HepG2 (cell line): ENCODE measurements around the gene LCAT. TPM values are rescaled to one million over a fixed set of nuclear protein-coding genes. Genes with fewer than 3 reads are reported as not detected.
A peak's percentile ranks its signal among the peaks of the same experiment; 100 is the strongest.

ENCODE experiments used
- AKAP8 ChIP-seq: sonication (generic); formaldehyde crosslinking; IDR thresholded peaks from 2 replicates; pipeline ENCODE4 v1.5.1; 2020; ENCODE audit warnings: mild to moderate bottlenecking, missing genetic modification reagents
- ARID2 ChIP-seq: sonication (generic); formaldehyde crosslinking; IDR thresholded peaks from 2 replicates; pipeline ENCODE4 v1.8.1; 2022; ENCODE audit warnings: mild to moderate bottlenecking, missing genetic modification reagents, borderline replicate concordance
- ASH2L ChIP-seq: fragments of 300-600, 200-600 bp; sonication (generic); IDR thresholded peaks from 2 replicates; pipeline ENCODE4 v1.7.0; 2017; ENCODE audit warnings: low read depth, mild to moderate bottlenecking, moderate library complexity, mixed read lengths, low read length; ENCODE audit not compliant: insufficient read length
- EP300 ChIP-seq, 3 experiments: sonication (generic) in 1 of 3; formaldehyde crosslinking in 1 of 3; IDR thresholded peaks; 2 replicates each; pipeline versions ENCODE4 v1.5.1 to v1.6.1; 2011 to 2020; ENCODE audit warnings: low read depth in 2 of 3, low read length in 2 of 3, borderline replicate concordance in 1 of 3, improper control_type of control experiment in 1 of 3, mild to moderate bottlenecking in 1 of 3, missing genetic modification reagents in 1 of 3, moderate library complexity in 1 of 3
- FOXK2 ChIP-seq: fragments of 450-650 bp; IDR thresholded peaks from 2 replicates; pipeline ENCODE4 v1.6.1; 2016
- KDM1A ChIP-seq: IDR thresholded peaks from 2 replicates; pipeline ENCODE4 v1.6.1; 2016; ENCODE audit warnings: missing compliant biosample characterization
- MIER2 ChIP-seq: IDR thresholded peaks from 2 replicates; pipeline ENCODE4 v1.6.1; 2016; ENCODE audit warnings: missing biosample characterization, missing genetic modification reagents
- SIX1 ChIP-seq: sonication (generic); formaldehyde crosslinking; IDR thresholded peaks from 2 replicates; pipeline ENCODE4 v1.4.0; 2020; ENCODE audit warnings: missing genetic modification reagents, borderline replicate concordance
- ZBTB21 ChIP-seq: sonication (generic); formaldehyde crosslinking; IDR thresholded peaks from 2 replicates; pipeline ENCODE4 v1.4.0; 2020; ENCODE audit warnings: missing genetic modification reagents
- ZNF180 ChIP-seq: sonication (generic); formaldehyde crosslinking; IDR thresholded peaks from 2 replicates; pipeline ENCODE4 v1.4.0; 2020; ENCODE audit warnings: low read depth, missing genetic modification reagents, borderline replicate concordance
- ZNF232 ChIP-seq: sonication (generic); formaldehyde crosslinking; IDR thresholded peaks from 2 replicates; pipeline ENCODE4 v1.4.0; 2020; ENCODE audit warnings: missing genetic modification reagents, borderline replicate concordance
- ZNF337 ChIP-seq: sonication (generic); formaldehyde crosslinking; IDR thresholded peaks from 2 replicates; pipeline ENCODE4 v1.5.1; 2020; ENCODE audit warnings: missing genetic modification reagents, low read depth, mild to moderate bottlenecking, borderline replicate concordance
- ZNF441 ChIP-seq: sonication (generic); formaldehyde crosslinking; IDR thresholded peaks from 2 replicates; pipeline ENCODE4 v1.7.0; 2021; ENCODE audit warnings: missing genetic modification reagents, borderline replicate concordance
- ZNF557 ChIP-seq: sonication (generic); formaldehyde crosslinking; IDR thresholded peaks from 2 replicates; pipeline ENCODE4 v1.4.0; 2020; ENCODE audit warnings: missing genetic modification reagents
- ZNF577 ChIP-seq: sonication (generic); formaldehyde crosslinking; IDR thresholded peaks from 2 replicates; pipeline ENCODE4 v1.4.0; 2020; ENCODE audit warnings: mild to moderate bottlenecking, low read depth, missing genetic modification reagents, borderline replicate concordance
- ZNF670 ChIP-seq: sonication (generic); formaldehyde crosslinking; IDR thresholded peaks from 2 replicates; pipeline ENCODE4 v1.8.0; 2022; ENCODE audit warnings: mild to moderate bottlenecking, missing genetic modification reagents, borderline replicate concordance
- ZNF773 ChIP-seq: sonication (generic); formaldehyde crosslinking; IDR thresholded peaks from 2 replicates; pipeline ENCODE4 v1.4.0; 2020; ENCODE audit warnings: missing genetic modification reagents, borderline replicate concordance
- ZNF841 ChIP-seq: sonication (generic); formaldehyde crosslinking; IDR thresholded peaks from 2 replicates; pipeline ENCODE4 v1.8.1; 2023; ENCODE audit warnings: missing genetic modification reagents, borderline replicate concordance
- ZSCAN30 ChIP-seq: sonication (generic); formaldehyde crosslinking; IDR thresholded peaks from 2 replicates; pipeline ENCODE4 v1.5.0; 2020; ENCODE audit warnings: mild to moderate bottlenecking, missing genetic modification reagents
- polyA plus RNA-seq, 8 experiments: library from polyadenylated mRNA; depleted of rRNA in 3 of 8; stranded (reverse) in 7 of 8; unstranded in 1 of 8; fragments of >200 nt; fragmentation: Illumina TruSeq in 4 of 8; extraction: Trizol in 4 of 8; gene quantifications; 2 replicates each; pipeline versions ENCODE4 v1.2.1 to v1.2.3, GENCODE V29; 2011 to 2016; ENCODE audit warnings: low read depth in 4 of 8, missing spikeins in 1 of 8, mixed read lengths in 1 of 8; ENCODE audit not compliant: insufficient read depth in 1 of 8
- total RNA-seq, 5 experiments: library from RNA; depleted of rRNA; stranded (reverse); fragments of >200 nt; fragmentation: Illumina TruSeq; extraction: Trizol; gene quantifications; 2 replicates each; pipeline ENCODE4 v1.2.3, GENCODE V29; 2016; ENCODE audit warnings: low read depth in 1 of 5
- TF ChIP-seq, protein P1 (sequence below): sonication (generic); formaldehyde crosslinking; IDR thresholded peaks from 2 replicates; pipeline ENCODE4 v1.5.1; 2020; ENCODE audit warnings: missing genetic modification reagents, mild to moderate bottlenecking, borderline replicate concordance
- TF ChIP-seq, protein P2 (sequence below): sonication (generic); formaldehyde crosslinking; IDR thresholded peaks from 2 replicates; pipeline ENCODE4 v1.4.0; 2020; ENCODE audit warnings: low read depth, missing genetic modification reagents

The LCAT gene
- total and polyA plus RNA-seq, 2 of the 13 experiments (the other 11 are each of a cell fraction or from before 2014, with no cell fraction given) = 36.1 to 38.9 TPM

DNA sequence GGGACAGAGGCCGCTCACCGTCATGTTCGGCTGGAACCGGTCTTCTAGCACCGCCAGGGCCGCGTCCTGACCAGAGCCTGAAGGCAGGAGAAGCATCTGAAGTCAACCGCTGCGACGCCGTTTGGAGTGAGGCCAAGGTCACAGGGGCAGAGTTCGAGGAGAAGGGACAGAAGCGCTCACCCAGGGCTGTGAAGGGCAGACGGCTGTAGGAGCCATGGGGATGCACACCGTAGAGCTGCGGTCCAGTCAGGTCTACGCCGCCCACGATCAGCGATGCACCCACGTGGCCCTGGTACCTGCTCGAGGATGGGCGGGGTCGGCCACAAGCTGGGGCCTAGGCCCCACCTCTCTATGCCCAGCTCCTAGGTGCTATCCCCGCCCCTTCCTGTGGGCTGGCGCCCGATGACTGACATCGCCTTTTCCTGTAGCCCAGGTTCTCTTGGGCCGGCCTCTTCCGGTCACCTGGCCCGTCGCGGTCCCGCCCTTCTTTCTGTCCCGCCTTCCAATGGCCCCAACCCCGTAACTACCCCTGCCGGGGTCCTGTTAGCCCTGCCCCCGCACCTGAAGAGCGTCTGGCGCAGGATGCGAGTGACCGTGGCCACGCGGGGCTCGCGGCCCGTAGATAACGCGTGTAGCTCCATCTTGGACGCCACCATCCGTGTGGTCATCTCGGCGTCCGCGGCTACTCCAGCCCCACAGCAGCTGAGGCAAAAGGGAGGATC is 8.4 kb downstream of the LCAT start (continued):
- TF ChIP-seq ZNF180 (CRISPR knock-in tag) = 0 out of 2 replicates have a peak, but pooled peaks have one; percentile 87
- no peak for TF ChIP-seq KDM1A (CRISPR knock-in tag)
- no peak; the same call in 1 of the 2 replicates for TF ChIP-seq ARID2
- peak; percentile 59; the same call in 1 of the 2 replicates for TF ChIP-seq FOXK2
- 0 out of 2 replicates have a peak, but pooled peaks have one; percentile 85 for TF ChIP-seq ZNF557 (CRISPR knock-in tag)
- TF ChIP-seq EP300 (IDR thresholded peaks at IDR 0.05; ENCODE audit: low read depth in 2 of 2, low read length in 2 of 2) = no peak
- no peak; the same call in 1 of the 2 replicates for TF ChIP-seq EP300 (CRISPR knock-in tag; IDR thresholded peaks at IDR 0.05; ENCODE audit: borderline replicate concordance)
- peak; percentile 79; the same call in 1 of the 2 replicates for TF ChIP-seq ZNF773 (CRISPR knock-in tag)
- peak; percentile 93 for TF ChIP-seq ZNF232 (CRISPR knock-in tag)
- TF ChIP-seq, protein P1, sequence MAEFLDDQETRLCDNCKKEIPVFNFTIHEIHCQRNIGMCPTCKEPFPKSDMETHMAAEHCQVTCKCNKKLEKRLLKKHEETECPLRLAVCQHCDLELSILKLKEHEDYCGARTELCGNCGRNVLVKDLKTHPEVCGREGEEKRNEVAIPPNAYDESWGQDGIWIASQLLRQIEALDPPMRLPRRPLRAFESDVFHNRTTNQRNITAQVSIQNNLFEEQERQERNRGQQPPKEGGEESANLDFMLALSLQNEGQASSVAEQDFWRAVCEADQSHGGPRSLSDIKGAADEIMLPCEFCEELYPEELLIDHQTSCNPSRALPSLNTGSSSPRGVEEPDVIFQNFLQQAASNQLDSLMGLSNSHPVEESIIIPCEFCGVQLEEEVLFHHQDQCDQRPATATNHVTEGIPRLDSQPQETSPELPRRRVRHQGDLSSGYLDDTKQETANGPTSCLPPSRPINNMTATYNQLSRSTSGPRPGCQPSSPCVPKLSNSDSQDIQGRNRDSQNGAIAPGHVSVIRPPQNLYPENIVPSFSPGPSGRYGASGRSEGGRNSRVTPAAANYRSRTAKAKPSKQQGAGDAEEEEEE = peak; percentile 67; the same call in 1 of the 2 replicates
- TF ChIP-seq MIER2 (CRISPR knock-in tag) = no peak
- peak; percentile 30; the same call in 1 of the 2 replicates for TF ChIP-seq ZBTB21 (CRISPR knock-in tag)
- no peak for TF ChIP-seq ZSCAN30 (CRISPR knock-in tag)
- peak; percentile 98 for TF ChIP-seq AKAP8 (CRISPR knock-in tag)
- TF ChIP-seq ZNF577 = 0 out of 2 replicates have a peak, but pooled peaks have one; percentile 53
- TF ChIP-seq, protein P2, sequence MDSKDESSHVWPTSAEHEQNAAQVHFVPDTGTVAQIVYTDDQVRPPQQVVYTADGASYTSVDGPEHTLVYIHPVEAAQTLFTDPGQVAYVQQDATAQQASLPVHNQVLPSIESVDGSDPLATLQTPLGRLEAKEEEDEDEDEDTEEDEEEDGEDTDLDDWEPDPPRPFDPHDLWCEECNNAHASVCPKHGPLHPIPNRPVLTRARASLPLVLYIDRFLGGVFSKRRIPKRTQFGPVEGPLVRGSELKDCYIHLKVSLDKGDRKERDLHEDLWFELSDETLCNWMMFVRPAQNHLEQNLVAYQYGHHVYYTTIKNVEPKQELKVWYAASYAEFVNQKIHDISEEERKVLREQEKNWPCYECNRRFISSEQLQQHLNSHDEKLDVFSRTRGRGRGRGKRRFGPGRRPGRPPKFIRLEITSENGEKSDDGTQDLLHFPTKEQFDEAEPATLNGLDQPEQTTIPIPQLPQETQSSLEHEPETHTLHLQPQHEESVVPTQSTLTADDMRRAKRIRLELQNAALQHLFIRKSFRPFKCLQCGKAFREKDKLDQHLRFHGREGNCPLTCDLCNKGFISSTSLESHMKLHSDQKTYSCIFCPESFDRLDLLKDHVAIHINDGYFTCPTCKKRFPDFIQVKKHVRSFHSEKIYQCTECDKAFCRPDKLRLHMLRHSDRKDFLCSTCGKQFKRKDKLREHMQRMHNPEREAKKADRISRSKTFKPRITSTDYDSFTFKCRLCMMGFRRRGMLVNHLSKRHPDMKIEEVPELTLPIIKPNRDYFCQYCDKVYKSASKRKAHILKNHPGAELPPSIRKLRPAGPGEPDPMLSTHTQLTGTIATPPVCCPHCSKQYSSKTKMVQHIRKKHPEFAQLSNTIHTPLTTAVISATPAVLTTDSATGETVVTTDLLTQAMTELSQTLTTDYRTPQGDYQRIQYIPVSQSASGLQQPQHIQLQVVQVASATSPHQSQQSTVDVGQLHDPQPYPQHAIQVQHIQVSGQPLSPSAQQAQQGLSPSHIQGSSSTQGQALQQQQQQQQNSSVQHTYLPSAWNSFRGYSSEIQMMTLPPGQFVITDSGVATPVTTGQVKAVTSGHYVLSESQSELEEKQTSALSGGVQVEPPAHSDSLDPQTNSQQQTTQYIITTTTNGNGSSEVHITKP (CRISPR knock-in tag) = no peak
- no peak for TF ChIP-seq ZNF441 (CRISPR knock-in tag)
- TF ChIP-seq ASH2L = peak; percentile 88
- no peak for TF ChIP-seq ZNF841
- TF ChIP-seq SIX1 = no peak
- TF ChIP-seq ZNF670 (CRISPR knock-in tag) = no peak
- 0 out of 2 replicates have a peak, but pooled peaks have one; percentile 72 for TF ChIP-seq ZNF337 (CRISPR knock-in tag)
